GM12874 (cell line): ENCODE results near the gene PCDHGA2.
A peak's percentile ranks its signal among the peaks of the same experiment; 100 is the strongest.

Experiments used
- CTCF ChIP-seq: IDR thresholded peaks from 2 replicates; pipeline ENCODE4 v1.5.1; 2011; ENCODE audit warnings: low read depth, mild to moderate bottlenecking, control low read depth, low read length, moderate library complexity; ENCODE audit not compliant: insufficient read depth

The PCDHGA2 gene

DNA sequence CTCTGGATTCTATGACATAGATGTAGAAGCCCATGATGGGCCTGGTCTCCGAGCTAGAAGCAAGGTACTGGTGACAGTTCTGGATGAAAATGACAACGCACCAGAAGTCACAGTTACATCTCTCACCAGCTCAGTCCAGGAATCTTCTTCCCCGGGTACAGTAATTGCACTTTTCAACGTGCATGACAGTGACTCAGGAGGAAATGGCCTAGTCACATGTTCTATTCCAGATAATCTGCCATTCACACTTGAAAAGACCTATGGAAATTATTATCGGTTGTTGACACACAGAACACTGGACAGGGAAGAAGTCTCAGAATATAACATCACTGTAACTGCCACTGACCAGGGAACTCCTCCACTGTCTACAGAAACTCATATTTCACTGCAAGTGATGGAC, 17.6 kb downstream of the PCDHGA2 start:
- no peak for TF ChIP-seq CTCF

DNA sequence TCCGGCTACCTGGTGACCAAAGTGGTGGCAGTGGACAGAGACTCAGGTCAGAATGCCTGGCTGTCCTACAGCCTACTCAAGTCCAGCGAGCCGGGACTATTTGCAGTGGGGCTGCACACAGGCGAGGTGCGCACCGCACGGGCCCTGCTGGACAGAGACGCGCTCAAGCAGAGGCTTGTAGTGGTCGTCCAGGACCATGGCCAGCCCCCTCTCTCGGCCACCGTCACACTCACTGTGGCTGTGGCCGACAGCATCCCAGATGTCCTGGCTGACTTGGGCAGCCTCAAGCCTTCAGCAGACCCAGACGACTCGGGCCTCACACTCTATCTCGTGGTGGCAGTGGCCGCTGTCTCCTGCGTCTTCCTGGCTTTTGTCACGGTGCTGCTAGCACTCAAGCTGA, 18.4 kb downstream of the PCDHGA2 start:
- no peak for TF ChIP-seq CTCF

- TF ChIP-seq CTCF, result peak; percentile 35; the same call in 1 of the 2 replicates
Measured at GRCh38 chr5:141359790-141360426, 21.3 kb downstream of the PCDHGA2 start, which contains the start of gene PCDHGB2. Gene PCDHGB2 (plus strand): TSS chr5:141359994. CDS start chr5:141360136, 142 bp downstream.

- TF ChIP-seq CTCF, result no peak
Measured at GRCh38 chr5:141360685-141361084, 22.1 kb downstream of the PCDHGA2 start.

DNA sequence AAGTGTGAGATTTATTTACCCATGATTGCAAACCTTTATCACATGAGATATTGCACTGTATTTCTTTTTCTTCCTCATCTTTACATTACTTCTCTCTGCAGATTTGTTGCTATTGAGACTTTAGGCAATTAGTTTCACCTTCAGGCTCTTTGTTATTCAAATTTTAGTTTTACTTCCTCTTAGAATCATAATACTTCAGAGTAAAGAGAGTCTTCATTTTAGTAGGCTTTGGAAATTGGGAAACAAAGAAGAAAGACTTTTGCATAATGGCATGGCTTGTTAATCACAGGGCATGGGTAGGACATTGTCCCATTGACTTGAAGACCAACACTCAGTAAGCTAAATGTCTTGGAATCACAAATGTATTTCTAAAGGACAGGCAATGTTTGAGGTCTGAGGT, 24.2 kb downstream of the PCDHGA2 start:
- no peak for TF ChIP-seq CTCF

GRCh38 chr5:141363952-141364660, 25.5 kb downstream of the PCDHGA2 start, which contains the start of gene PCDHGA5:
Gene PCDHGA5 (plus strand): TSS chr5:141364162. CDS start chr5:141364331, 169 bp downstream.
- no peak for TF ChIP-seq CTCF

DNA sequence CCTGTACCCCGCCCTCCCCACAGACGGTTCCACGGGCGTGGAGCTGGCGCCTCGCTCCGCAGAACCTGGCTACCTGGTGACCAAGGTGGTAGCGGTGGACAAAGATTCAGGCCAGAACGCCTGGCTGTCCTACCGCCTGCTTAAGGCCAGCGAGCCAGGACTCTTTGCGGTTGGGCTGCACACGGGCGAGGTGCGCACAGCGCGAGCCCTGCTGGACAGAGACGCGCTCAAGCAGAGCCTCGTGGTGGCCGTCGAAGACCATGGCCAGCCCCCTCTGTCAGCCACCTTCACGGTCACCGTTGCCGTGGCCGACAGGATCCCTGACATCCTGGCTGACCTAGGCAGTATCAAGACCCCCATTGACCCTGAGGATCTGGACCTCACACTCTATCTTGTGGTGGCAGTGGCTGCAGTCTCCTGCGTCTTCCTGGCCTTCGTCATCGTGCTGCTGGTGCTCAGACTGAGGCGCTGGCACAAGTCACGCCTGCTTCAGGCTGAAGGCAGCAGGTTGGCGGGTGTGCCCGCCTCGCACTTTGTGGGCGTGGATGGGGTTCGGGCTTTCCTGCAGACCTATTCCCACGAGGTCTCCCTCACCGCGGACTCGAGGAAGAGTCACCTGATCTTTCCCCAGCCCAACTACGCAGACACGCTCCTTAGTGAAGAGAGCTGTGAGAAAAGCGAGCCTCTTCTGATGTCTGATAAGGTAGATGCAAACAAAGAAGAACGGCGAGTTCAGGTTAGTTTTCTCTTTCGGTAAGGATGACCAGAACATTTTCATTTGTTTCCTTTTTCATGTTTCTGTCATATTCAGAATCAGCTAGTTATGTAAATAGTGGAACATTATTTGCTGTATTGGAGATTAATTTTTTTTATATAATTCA, 27.7 kb downstream of the PCDHGA2 start:
- no peak for TF ChIP-seq CTCF
